ENCODE results near the gene MAP4K3.
A peak's percentile ranks its signal among the peaks of the same experiment; 100 is the strongest.

MAP4K3 gene

DNA sequence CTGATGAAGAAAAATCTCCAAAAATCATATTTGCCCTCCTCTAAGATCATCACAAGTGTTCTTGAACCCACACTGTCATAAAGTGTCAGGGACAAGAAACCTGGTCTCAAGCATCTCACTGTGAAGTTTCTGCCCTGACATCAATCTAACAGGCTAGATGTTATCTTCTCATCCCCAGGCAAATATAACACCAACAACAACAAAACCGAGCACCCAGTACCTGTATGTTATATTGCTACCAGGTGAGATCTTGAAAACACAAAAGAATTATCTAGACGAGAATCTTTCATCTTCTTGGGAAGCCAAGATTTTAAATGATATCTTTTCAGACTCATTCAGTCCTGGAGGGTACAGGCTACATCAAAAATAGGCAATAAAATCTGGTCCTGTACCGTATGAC, 8.8 kb upstream of the MAP4K3 start:
- no peak for DNase-seq (ENCODE audit: low read depth, low spot score)

DNA sequence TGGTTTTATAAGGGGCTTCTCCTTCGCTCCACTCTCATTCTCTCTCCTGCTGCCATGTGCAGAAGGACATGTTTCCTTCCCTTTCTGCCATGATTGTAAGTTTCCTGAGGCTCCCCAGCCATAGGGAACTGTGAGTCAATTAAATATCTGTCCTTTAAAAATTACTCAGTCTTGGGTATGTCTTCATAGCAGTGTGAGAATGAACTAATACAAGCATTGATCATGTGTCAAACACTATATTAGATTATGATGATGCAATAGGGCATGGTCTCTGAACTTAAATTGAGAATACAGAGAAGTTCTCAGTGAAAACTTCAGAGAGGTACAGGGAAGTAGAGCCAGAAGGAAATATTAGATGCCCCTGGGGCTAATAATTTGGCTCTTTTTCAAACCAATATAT, 5.9 kb upstream of the MAP4K3 start:
- no peak for DNase-seq (ENCODE audit: low read depth, low spot score)

DNA sequence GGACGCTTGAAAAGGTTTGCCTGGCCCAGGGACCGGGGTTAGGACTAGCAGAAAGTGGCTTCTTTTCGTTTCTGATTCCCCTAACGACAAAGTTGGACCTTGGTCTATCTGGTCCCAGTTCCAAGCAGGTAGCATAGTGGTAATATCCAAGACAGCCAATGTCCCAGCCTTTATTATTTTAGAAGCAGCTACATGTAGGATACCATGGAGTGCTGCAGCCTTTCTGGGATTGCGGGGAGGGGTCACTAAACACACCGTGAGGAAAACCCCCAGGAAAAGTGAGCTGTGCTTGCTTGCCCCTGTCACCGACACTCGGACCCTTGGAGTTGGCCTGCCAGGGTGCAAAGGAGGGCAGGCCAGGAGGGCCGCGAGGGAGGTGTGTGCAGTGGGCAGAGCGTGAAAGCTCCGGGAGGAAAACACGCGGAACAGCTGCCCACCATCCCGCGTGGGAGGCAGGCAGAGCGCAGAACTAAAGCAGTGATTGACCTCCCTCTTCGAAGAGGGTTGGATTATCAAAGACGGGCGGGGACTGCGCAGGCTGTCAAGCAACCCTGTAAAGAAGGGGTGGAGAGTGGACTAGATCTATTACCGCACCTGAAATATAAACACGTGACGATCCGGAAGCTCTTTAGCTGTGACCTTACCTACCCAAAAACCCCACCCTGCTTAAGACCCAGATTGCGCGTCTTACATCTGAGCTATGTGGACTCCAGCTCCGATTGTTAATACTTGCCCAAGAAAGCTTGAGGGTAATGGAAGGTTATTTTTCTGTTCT, 624 bp upstream of the MAP4K3 start:
- no peak for DNase-seq (ENCODE audit: low read depth, low spot score)

DNA sequence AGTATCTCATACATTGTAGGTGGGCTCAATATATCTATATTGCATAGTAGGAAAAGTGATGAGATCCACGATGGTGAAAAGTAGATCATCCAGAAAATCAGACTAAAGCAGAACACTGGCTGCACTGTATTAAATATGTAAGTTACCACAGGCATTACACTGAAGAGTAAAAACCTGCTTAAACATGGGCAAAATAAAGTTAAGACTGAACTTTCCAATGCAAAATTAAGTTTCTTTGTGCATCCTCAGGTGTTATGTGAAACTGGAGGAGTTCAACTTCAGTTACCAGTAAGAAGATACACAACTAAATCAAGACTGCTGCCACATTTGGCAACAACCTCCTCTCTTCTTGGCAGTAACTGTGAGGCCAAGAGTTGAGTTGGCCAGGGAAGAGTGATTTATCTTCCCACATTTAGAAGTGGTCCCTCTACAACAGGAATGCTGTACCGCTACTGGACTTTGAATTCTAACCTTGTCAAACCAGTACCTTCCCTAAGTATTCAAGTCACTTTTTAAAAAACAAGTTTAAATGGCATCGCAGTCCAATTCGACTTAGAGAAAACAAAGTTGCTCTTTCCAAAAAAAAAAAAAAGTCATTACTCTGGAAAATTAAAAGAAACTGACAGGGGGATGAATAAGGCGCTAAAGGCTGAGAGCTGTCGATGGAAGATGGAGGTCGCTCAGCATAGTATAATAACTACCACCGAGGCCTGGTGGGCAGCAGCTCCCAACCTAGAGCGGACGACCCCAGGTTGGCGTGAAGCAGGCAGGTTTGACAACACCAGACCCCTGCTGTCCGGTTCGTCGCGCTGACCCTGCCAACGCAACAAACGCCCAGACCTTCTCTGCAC, 1.1 kb downstream of the MAP4K3 start:
- peak; percentile 67 for DNase-seq (ENCODE audit: low read depth, low spot score)

DNA sequence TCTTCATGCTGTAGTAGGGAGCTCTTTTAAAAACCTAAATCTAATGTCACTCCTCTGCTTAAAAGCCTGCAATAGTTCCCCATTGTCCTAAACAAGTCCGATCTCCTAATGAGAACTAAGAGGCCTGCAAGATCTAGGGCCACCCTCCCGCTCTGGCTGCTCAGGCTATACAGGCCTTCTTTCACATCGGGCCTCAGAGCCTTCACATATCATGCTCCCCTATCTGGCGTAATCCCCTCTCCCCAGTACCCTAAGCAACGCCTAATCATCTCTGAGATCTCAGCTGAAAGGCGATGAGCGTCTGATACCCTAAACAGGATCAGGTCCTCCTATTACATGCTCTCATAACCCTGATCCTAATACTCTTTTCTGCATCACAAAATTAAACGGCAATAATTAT, 1.9 kb downstream of the MAP4K3 start:
- DNase-seq (ENCODE audit: low read depth, low spot score), result peak; percentile 44

DNA sequence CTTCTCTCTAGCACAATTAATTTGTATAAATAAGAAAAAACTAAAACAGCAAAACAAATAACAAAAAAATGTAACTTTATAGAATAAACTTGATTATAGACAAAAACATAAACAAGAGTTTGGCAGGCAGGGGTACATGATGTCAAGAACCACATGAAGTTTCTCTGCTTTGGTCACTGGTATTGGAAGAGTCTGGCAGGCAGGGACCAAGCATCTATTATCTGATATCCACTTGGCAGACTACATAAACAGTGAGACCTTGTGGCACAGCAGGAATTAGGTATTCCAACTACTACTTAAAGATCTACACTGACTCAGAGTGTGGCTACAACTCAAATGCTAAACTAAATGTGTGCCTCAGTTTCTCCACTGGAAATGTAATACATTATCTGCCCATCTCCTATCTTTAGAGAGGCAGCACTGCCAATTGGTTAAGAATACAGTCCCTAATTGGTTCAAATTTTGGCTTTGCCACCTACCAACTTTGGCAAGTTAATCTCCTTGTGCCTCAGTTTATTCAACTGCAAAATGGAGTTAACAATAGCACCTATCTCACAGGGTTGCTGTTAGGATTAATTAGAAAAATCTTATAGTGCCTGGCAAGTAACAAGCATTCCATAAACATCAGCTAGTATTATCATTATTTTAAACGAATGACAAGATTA, 2.7 kb downstream of the MAP4K3 start:
- no peak for DNase-seq (ENCODE audit: low read depth, low spot score)

DNA sequence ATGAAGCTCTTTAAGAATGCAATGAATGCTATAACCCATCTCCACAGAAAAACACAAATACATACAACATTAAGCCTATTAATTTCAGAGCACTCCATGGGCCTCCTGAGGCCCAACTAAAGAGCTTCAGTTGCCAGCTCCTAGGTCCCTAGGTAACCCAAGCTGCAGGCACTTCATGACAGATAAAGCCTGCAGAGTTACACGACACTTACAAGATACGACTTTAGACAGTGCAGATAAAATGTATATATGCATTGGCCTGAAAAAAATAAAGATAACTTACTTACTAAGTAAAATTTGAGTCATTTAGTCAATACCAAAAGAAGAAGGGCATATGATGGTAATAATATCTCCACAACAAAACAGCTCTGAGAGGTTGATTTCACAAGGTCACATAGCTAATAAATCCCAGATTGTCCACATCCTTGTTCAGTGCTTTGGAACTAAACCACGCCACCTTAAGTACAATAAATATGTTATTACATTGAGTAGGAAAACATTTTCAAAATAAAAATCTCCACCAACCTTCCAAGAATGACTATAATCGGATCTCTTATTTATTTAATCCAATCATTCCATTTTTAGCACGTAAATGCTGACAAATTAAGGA, 3.4 kb downstream of the MAP4K3 start:
- DNase-seq (ENCODE audit: low read depth, low spot score), result no peak

DNA sequence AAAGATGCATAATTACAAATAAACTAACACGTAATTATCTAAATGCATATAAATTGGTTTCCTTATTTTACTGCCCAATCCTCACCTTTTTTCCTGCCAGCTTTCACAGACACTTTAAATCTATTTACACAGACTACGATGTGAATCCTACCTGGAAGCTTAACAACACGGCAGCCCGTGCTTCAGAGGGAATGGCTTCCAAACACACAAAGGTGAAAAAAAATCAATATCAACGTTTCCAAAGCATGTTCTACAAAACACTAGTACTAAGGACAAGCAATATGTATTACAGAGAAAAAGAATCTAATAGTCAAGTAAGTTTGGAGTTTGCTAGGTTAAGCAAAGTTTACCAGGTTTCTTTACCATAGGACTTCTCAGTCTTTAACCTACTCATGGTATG, 4.4 kb downstream of the MAP4K3 start:
- DNase-seq (ENCODE audit: low read depth, low spot score), result no peak

DNA sequence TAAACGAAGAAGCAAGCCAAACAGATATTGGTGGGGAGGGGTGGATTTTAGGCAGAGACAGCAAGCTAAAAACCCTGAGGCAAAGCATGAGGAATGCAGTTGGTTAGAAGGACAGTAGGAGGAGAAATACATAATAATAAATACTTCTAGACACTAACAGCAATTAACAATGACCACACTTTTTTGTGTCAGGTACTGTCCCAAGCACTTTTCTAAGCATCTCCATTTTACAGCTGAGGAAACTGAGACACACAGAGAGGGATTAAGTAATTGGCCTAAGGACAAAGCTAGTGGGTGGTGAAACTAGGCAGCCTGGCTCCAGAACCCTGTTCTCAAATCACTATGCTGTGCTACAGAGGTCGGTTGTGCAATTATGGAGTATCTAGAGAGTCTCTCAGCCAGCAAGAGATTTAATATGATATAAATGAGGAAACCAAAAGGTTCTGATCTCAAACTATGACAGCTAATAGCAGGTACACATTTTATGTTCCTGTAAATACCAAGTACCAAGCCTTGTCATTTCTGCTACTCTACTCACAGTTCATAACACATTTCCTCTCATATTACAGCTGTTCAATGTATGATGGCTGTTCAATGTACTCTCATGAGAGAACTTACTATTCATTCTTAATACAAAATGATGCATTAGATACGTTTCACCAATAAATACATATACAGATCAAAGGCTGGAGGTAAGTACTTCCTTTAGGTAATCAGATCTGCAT, 5.3 kb downstream of the MAP4K3 start:
- DNase-seq (ENCODE audit: low read depth, low spot score), result no peak

DNA sequence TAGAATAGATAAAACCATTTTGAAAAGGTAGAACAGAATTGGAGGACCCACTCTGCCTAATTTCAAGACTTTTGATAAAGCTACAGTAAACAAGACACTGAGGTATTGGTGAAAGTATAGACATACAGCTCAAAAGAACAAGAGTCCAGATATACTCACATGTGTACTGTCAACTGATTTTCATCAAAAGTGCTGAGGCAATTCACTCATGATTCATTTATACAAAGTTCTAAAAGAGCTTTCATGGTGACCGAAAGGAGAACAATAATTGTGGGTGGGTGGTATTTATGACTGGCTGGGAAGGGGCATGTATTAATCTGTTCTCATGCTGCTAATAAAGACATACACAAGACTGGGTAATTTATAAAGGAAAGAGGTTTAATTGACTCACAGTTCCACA, 7.3 kb downstream of the MAP4K3 start:
- DNase-seq (ENCODE audit: low read depth, low spot score), result no peak

DNA sequence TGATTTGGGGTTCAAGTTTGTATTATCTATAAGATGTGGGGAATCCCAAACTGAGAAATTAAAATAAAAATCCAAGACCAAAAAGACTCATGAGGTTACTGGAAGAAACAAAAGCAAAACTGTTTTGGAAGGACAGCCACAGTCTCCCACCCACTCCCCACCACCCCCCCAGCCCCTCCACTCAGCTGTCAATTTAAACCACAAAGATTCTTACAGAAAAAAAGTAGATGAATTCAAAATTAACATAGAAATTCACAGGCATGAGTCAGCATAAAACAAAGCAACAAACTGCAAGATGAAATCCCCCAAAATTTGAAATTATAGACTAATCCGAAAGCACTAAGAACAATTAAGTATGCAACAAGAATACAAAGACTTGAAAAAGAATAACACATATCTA, 12.1 kb downstream of the MAP4K3 start:
- no peak for DNase-seq (ENCODE audit: low read depth, low spot score)

DNA sequence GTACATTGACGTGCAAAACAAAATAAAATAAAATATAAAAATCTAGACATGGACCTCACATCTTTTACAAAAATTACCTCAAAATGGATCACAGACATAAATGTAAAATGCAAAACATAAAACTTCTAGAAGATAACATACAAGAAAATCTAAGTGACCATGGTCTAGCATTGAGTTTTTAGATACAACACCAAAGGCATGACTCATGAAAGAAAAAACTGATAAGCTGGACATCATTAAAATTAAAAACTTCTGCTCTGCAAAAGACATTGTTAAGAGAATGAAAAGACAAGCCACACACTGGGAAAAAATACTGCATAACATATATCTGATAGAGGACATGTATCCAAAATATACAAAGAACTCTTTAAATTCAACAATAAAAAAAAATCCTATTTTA, 14.4 kb downstream of the MAP4K3 start:
- DNase-seq (ENCODE audit: low read depth, low spot score), result no peak

DNA sequence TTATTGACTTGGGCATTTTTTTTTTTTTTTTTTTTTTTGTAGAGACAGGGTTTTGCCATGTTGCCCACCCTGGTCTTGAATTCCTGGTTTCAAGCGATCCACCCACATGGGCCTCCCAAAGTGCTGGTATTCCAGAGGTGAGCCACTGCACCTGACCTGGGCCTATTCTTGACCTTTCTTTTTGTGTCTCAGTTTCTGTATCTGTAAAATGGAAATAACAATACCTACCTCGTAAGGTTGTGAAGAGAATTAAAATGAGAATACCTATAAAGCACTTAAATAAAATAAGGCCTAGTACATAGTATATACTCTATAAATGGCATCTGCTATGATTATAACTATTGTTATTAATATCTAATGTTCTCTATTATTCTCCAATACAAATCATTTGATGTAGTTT, 15.7 kb downstream of the MAP4K3 start:
- DNase-seq (ENCODE audit: low read depth, low spot score), result no peak

DNA sequence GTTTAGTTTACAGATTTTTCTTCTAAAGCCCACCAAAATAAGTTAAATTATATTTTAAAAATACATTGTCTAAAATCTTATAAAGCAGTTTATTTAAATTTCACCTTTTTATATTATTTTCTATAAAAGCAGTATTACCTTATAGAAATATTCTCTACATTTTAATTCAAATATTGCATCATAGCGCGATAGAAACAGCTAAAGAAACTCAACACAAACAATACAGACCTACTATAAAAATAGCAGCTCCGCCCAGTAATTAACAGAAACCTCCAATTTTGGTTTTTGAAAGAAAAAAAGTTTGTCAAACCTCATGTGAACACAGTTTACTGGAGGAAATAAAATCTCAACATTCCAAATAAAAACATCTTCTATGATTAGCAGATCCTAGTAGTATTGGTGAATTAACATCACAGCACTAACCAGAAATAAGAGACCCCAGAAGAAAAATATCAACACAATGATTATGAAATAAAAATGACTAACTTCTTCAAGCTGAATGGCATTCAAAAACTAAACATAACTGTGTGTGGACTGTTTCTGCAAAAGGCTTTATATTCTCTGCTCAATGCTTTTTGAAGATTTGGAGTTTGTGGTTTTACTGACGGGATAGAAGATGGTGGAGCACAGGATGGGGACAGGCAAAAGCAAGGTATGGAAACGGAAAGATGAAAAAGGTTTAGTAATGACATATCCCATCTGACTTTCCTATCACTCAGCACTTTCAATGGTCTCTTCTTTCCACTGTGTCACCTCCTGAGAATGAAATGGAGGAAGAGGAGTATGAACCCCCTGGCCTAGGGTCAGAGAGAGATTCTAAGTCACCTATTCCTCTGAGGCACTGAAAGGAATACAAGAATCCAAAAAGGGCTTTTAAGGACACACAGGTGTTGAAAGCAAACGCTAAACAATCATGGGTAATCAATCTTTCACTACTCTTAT, 17.5 kb downstream of the MAP4K3 start:
- DNase-seq (ENCODE audit: low read depth, low spot score), result no peak

DNA sequence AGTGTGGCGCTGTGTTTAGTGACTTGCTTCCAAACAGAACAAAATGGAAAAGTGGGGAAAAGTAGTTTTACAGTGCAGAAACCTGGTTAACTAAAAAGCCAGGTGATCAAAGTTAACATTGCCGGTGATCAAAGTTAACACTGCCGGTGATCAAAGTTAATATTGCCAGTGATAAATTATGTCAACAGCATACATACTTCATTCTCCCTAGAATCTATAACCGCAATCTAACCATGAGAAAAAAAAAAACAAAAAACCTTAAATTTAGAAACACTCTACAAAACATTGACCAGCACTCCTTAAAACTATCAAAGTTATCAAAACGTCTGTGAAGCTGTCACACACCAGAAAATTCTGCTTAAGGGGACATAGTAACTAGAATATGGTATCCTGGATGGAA, 18.6 kb downstream of the MAP4K3 start:
- DNase-seq (ENCODE audit: low read depth, low spot score), result no peak

DNA sequence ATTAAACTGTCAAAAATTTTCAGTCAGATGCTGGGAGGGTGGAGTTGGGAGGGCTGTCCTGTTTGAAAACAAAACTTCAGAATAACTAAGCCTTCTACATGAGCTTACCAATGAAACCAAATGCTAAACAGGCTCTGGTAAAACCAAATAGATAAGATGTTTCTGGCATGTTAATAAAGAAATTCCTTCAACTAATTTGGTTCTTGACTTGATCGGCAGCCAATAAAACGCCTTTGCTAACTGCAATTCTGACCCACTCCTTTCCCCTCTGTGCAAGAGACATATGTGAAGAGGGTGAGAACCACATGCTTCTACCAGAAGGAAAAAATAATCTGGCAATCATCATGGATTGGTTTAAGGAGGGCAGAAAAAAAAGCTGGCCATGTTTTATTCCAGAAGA, 20.9 kb downstream of the MAP4K3 start:
- DNase-seq (ENCODE audit: low read depth, low spot score), result peak; percentile 79

DNA sequence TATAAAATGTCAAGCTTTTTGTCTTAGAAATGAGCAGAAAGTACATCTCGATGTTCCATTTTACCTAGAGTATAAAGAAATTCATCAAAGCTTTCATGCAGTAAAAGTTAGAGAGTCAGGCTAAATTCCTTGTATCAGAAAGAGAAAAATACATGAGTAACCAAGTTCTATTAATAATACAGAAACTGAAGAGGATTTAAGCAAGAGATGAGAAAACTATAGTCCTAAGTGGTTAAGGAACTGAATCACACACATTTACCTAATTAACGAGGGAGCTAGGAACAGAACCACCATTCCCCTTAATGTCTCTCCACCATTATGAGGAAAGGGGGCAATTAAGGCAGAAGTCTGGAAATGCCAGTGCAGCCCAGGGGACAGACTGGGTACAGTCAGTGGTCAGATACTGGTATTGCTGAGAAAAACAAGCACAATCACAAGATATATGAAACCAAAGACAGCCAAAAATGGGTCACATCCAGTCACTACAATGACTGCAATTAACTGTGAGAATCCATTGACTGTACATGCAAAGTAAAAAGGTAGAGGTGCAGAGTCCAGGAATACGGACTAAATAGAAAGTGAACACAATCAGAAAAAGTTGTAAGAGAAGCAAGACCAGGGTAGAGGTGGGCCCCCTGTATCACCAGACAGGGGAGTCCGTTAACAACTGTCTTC, 23.9 kb downstream of the MAP4K3 start:
- DNase-seq (ENCODE audit: low read depth, low spot score), result no peak

DNA sequence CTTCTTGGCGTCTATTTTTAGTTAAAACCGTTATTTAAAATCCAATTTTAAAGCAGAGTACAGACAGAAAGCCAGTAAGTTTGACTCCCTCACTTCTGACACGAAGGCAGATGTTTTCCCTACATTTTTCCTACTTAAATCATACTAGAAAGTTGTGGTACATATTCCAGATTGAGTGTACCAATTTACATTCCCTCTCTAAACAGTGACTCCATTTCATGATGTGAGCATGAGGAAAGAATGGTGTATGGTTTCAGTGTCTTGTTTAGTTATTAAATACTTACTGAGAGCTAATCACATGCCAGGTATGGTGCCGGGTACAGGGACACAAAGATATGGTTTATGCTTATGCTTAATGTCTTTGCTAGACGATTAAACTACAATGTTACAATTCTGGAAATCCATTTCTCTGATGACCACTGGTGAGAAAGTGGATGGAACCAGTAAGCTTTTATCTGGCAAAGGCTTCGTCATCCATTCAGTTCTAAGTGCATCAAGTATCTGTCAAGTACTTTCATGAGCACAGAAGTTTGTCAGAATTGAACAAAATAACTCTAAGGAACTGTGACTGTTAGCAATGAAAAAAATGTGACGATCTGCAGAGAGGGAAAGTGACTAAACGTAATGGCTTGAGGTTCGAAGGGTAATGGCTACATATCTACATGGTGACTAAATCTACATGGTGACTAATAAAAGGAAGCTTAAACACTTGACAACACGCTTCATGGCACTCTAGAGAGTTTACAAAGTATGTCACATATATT, 25.7 kb downstream of the MAP4K3 start:
- peak; percentile 80 for DNase-seq (ENCODE audit: low read depth, low spot score)

Data from astrocyte of the hippocampus (primary cell).